ENCODE data around the gene KNDC1. TPM values are rescaled to one million over a fixed set of nuclear protein-coding genes. Genes with fewer than 3 reads are reported as not detected.

The KNDC1 gene
- polyA plus RNA-seq, 1 donor from 2014 or later: 4.3 TPM

- Histone ChIP-seq H3K27ac (ENCODE audit: low read length) (no peak overlapping the region), H3K4me2 (ENCODE audit: low read length) (no peak overlapping the region), H3K9me3 (ENCODE audit: low read length) (peaks cover 1% of the 10 kb centered on the region), H3K9me2 (ENCODE audit: insufficient read depth, low read length) (no peaks in the 10 kb centered on the region), H3K36me3 (ENCODE audit: insufficient read depth, low read length) (no peaks in the 10 kb centered on the region), H3K79me2 (replicated peaks; ENCODE audit: insufficient read depth, low read length) (no peaks in the 10 kb centered on the region), H3K4me3 (ENCODE audit: low read length) (no peak overlapping the region), H3F3A (ENCODE audit: insufficient read depth, low read length, poor library complexity, severe bottlenecking) (no peaks in the 10 kb centered on the region), H4K20me1 (ENCODE audit: insufficient read depth) (no peaks in the 10 kb centered on the region), H3K27me3 (ENCODE audit: insufficient read depth, low read depth, low read length) (no peaks in the 10 kb centered on the region), H3K9ac (ENCODE audit: low read length) (no peak overlapping the region), H2AFZ (ENCODE audit: low read depth, low read length) (no peak overlapping the region)
- no peak for TF ChIP-seq TAF1 (IDR thresholded peaks at IDR 0.05; ENCODE audit: low read depth)
- TF ChIP-seq RAD21 (conservative IDR thresholded peaks at IDR 0.05): no peak
- no peak for TF ChIP-seq SMC3 (conservative IDR thresholded peaks at IDR 0.05; ENCODE audit: poor library complexity)
- TF ChIP-seq REST (IDR thresholded peaks at IDR 0.05; ENCODE audit: borderline replicate concordance): no peak
- no peak for TF ChIP-seq EP300 (conservative IDR thresholded peaks at IDR 0.05; ENCODE audit: poor library complexity, severe bottlenecking)
Observed at GRCh38 chr10:133143200-133143533, 16.9 kb upstream of the KNDC1 start.

- H3K27me3 ChIP-seq (ENCODE audit: insufficient read depth, low read depth, low read length): no peaks in the 10 kb centered on the region
- H3K4me2 ChIP-seq (ENCODE audit: low read length): no peak overlapping the region
- H3K4me3 ChIP-seq (ENCODE audit: low read length): no peak overlapping the region
- TF ChIP-seq REST (IDR thresholded peaks at IDR 0.05; ENCODE audit: borderline replicate concordance) (no peak), SMC3 (conservative IDR thresholded peaks at IDR 0.05; ENCODE audit: poor library complexity) (no peak), EP300 (conservative IDR thresholded peaks at IDR 0.05; ENCODE audit: poor library complexity, severe bottlenecking) (no peak), MXI1 (conservative IDR thresholded peaks at IDR 0.05; ENCODE audit: poor library complexity, severe bottlenecking) (no peak), POLR2AphosphoS5 (IDR thresholded peaks at IDR 0.05) (no peak), RAD21 (conservative IDR thresholded peaks at IDR 0.05) (no peak), TAF1 (IDR thresholded peaks at IDR 0.05; ENCODE audit: low read depth) (no peak), EZH2 (IDR thresholded peaks at IDR 0.05; ENCODE audit: borderline replicate concordance, insufficient read depth, low read length, poor library complexity, severe bottlenecking) (no peak), CTCF (IDR thresholded peaks at IDR 0.05; ENCODE audit: poor library complexity, severe bottlenecking) (no peak)
- no peaks in the 10 kb centered on the region for H4K20me1 ChIP-seq (ENCODE audit: insufficient read depth)
- H3K9ac ChIP-seq (ENCODE audit: low read length): no peak overlapping the region
- no peak overlapping the region for H2AFZ ChIP-seq (ENCODE audit: low read depth, low read length)
- no peaks in the 10 kb centered on the region for H3K9me2 ChIP-seq (ENCODE audit: insufficient read depth, low read length)
- H3K9me3 ChIP-seq (ENCODE audit: low read length): peaks cover 5% of the 10 kb centered on the region
- H3K79me2 ChIP-seq (replicated peaks; ENCODE audit: insufficient read depth, low read length): no peaks in the 10 kb centered on the region
- H3K27ac ChIP-seq (ENCODE audit: low read length): no peak overlapping the region
- no peaks in the 10 kb centered on the region for H3F3A ChIP-seq (ENCODE audit: insufficient read depth, low read length, poor library complexity, severe bottlenecking)
- H3K36me3 ChIP-seq (ENCODE audit: insufficient read depth, low read length): no peaks in the 10 kb centered on the region
Observed at GRCh38 chr10:133143546-133143945, 16.5 kb upstream of the KNDC1 start.
